Endodermal cell (in vitro differentiated cells): Measurements from ENCODE around the gene CCL11. TPM values are rescaled to one million over a fixed set of nuclear protein-coding genes. Genes with fewer than 3 reads are reported as not detected.

Experiments
- DNase-seq: peaks from one replicate; pipeline ENCODE4 v3.0.0-alpha.2; 2017
- H3K27ac ChIP-seq: 2 replicates; pipeline ENCODE4 v1.5.1; 2013; ENCODE audit warnings: mild to moderate bottlenecking, low read depth, low read length, moderate library complexity
- H3K27me3 ChIP-seq: 2 replicates; pipeline ENCODE4 v1.6.1; 2013; ENCODE audit warnings: mild to moderate bottlenecking, low read length, moderate library complexity; ENCODE audit not compliant: insufficient read depth, control insufficient read depth, poor library complexity, severe bottlenecking
- H3K36me3 ChIP-seq: 2 replicates; pipeline ENCODE4 v1.7.0; 2013; ENCODE audit warnings: mild to moderate bottlenecking, low read length, moderate library complexity; ENCODE audit not compliant: control insufficient read depth, insufficient read depth
- H3K4me1 ChIP-seq: one replicate; pipeline ENCODE4 v1.7.0; 2013; ENCODE audit warnings: low read length; ENCODE audit not compliant: control insufficient read depth, insufficient read depth
- H3K4me3 ChIP-seq: 2 replicates; pipeline ENCODE4 v1.5.1; 2013; ENCODE audit warnings: mild to moderate bottlenecking, low read length, moderate library complexity
- H3K9ac ChIP-seq: 2 replicates; pipeline ENCODE4 v1.6.1; 2013; ENCODE audit warnings: mild to moderate bottlenecking, low read length, moderate library complexity; ENCODE audit not compliant: poor library complexity, severe bottlenecking; ENCODE audit errors: extremely low read depth
- H3K9me3 ChIP-seq: 2 replicates; pipeline ENCODE4 v1.6.1; 2013; ENCODE audit warnings: mild to moderate bottlenecking, low read length, moderate library complexity; ENCODE audit not compliant: control insufficient read depth
- H3K27ac Mint-ChIP-seq: 2 replicates; pipeline ENCODE4 v1.8.0; 2020; ENCODE audit warnings: mixed read lengths
- H3K27me3 Mint-ChIP-seq: 2 replicates; pipeline ENCODE4 v1.8.0; 2021; ENCODE audit warnings: mild to moderate bottlenecking, mixed read lengths; ENCODE audit not compliant: insufficient read depth
- H3K36me3 Mint-ChIP-seq: 2 replicates; pipeline ENCODE4 v1.8.0; 2020; ENCODE audit warnings: low read depth, mixed read lengths
- H3K4me1 Mint-ChIP-seq: 2 replicates; pipeline ENCODE4 v1.8.0; 2020; ENCODE audit warnings: mixed read lengths
- H3K4me3 Mint-ChIP-seq: 2 replicates; pipeline ENCODE4 v1.8.0; 2020; ENCODE audit warnings: mild to moderate bottlenecking, moderate library complexity, mixed read lengths
- H3K9me3 Mint-ChIP-seq: 2 replicates; pipeline ENCODE4 v1.8.0; 2020; ENCODE audit warnings: mild to moderate bottlenecking, mixed read lengths
- CTCF ChIP-seq: fragments of 200-600 bp; sonication (generic); conservative IDR thresholded peaks from 2 replicates; pipeline ENCODE4 v1.5.0; 2021; ENCODE audit warnings: antibody characterized with exemption, mild to moderate bottlenecking
- WGBS, 2 experiments: methylation state at CpG; one replicate each; pipeline versions ENCODE4 v1.1.5 to v1.1.7; 2013; ENCODE audit warnings: missing lambda C conversion rate in 2 of 2, mixed read lengths in 1 of 2; ENCODE audit not compliant: insufficient coverage in 1 of 2, insufficient read length in 1 of 2; 5-methylcytosine and 5-hydroxymethylcytosine counted together
- total RNA-seq, 2 donors: library from RNA; stranded (reverse); fragmentation: NEBNext Ultra II Directional in 1 of 2; extraction: Animal tissue kit (Norgen Biotek cat#: 25700) in 1 of 2; gene quantifications; 2 replicates in 1 of 2; 3 replicates in 1 of 2; pipeline ENCODE4 v1.2.1, GENCODE V29; 2021

CCL11 gene
- total RNA-seq, 2 donors from 2014 or later, result not detected

DNA sequence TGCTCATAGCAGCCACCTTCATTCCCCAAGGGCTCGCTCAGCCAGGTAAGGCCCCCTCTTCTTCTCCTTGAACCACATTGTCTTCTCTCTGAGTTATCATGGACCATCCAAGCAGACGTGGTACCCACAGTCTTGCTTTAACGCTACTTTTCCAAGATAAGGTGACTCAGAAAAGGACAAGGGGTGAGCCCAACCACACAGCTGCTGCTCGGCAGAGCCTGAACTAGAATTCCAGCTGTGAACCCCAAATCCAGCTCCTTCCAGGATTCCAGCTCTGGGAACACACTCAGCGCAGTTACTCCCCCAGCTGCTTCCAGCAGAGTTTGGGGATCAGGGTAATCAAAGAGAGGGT is 30.2 kb upstream of the CCL11 start:
- Histone ChIP-seq H3K27me3 (no peaks in the 10 kb centered on the region), H3K36me3 (peaks cover 19% of the 10 kb centered on the region), H3K9me3 (no peaks in the 10 kb centered on the region), H3K4me1 (peaks cover 28% of the 10 kb centered on the region), H3K27ac (no peak overlapping the region), H3K4me3 (peak overlapping the region; percentile 85), H3K9ac (peak overlapping the region; percentile 42)
- Mint-ChIP-seq H3K27ac (peak overlapping the region; percentile 89), H3K36me3 (peaks cover 10% of the 10 kb centered on the region), H3K4me3 (peak overlapping the region; percentile 50), H3K9me3 (no peaks in the 10 kb centered on the region), H3K27me3 (peaks cover 3% of the 10 kb centered on the region), H3K4me1 (peaks cover 46% of the 10 kb centered on the region)
- no peak for DNase-seq
- no peak for TF ChIP-seq CTCF
- WGBS, 2 experiments, result 33 to 53% methylated on average over 4 to 5 of the region's 5 CpGs

GRCh38 chr17:34255841-34256240 is 29.7 kb upstream of the CCL11 start:
- H3K4me3 Mint-ChIP-seq, result peak overlapping the region; percentile 50
- peaks cover 41% of the 10 kb centered on the region for H3K4me1 Mint-ChIP-seq
- peaks cover 3% of the 10 kb centered on the region for H3K27me3 Mint-ChIP-seq
- peak overlapping the region; percentile 42 for H3K9ac ChIP-seq
- no peak for DNase-seq
- H3K36me3 ChIP-seq, result peaks cover 19% of the 10 kb centered on the region
- peaks cover 28% of the 10 kb centered on the region for H3K4me1 ChIP-seq
- H3K9me3 ChIP-seq, result no peaks in the 10 kb centered on the region
- H3K27me3 ChIP-seq, result no peaks in the 10 kb centered on the region
- TF ChIP-seq CTCF, result no peak
- H3K9me3 Mint-ChIP-seq, result no peaks in the 10 kb centered on the region
- peak overlapping the region; percentile 85 for H3K4me3 ChIP-seq
- 86 to 100% methylated on average over 1 of the region's 1 CpG for WGBS, 2 experiments
- no peak overlapping the region for H3K27ac ChIP-seq
- H3K27ac Mint-ChIP-seq, result no peak overlapping the region
- peaks cover 10% of the 10 kb centered on the region for H3K36me3 Mint-ChIP-seq

DNA sequence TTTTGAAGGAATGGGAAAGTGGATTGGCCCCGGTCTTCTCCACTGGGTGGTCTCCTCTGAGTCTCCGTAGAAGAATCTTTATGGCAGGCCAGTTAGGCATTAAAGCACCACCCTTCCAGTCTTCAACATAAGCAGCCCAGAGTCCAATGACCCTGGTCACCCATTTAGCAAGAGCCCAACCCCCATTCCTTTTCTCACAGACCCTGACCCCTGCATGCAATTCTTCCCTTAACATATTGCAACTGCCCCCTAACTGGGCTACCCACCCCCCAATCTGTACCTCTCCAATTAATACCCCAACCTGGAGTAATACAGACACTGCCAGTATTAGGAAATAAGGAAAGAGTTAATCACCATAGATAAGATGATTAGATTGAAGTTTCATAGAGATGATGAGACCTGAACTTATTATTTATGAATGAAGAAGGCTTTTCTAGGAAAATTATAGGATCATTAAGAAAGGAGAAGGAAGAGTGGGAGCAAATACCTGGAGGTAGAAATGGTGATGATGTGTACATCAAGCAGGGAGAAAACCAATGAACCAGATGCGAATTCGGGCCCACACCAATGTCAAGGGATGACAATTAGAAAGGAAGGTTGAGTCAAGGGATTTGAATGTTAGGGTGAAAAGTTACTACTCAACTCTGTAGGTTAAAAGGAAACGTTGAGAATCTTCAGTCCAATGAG is 28.1 kb upstream of the CCL11 start:
- Histone ChIP-seq H3K27me3 (no peaks in the 10 kb centered on the region), H3K4me1 (peaks cover 20% of the 10 kb centered on the region), H3K9me3 (no peaks in the 10 kb centered on the region), H3K36me3 (peaks cover 19% of the 10 kb centered on the region), H3K9ac (no peak overlapping the region), H3K27ac (no peak overlapping the region), H3K4me3 (peak overlapping the region; percentile 85)
- no peak for DNase-seq
- peaks cover 10% of the 10 kb centered on the region for H3K36me3 Mint-ChIP-seq
- no peak for TF ChIP-seq CTCF
- no peaks in the 10 kb centered on the region for H3K9me3 Mint-ChIP-seq
- H3K27ac Mint-ChIP-seq, result no peak overlapping the region
- 91 to 94% methylated on average over 3 to 5 of the region's 5 CpGs for WGBS, 2 experiments
- H3K4me3 Mint-ChIP-seq, result no peak overlapping the region
- H3K4me1 Mint-ChIP-seq, result peaks cover 26% of the 10 kb centered on the region
- H3K27me3 Mint-ChIP-seq, result peaks cover 3% of the 10 kb centered on the region
